Measurements from ENCODE around the gene SLC25A25.
"Not testable (repeated sequence)": the region's sequence is repeated elsewhere in the genome, so short reads cannot be mapped to it uniquely, and the experiment has no call there.

Gene SLC25A25

DNA sequence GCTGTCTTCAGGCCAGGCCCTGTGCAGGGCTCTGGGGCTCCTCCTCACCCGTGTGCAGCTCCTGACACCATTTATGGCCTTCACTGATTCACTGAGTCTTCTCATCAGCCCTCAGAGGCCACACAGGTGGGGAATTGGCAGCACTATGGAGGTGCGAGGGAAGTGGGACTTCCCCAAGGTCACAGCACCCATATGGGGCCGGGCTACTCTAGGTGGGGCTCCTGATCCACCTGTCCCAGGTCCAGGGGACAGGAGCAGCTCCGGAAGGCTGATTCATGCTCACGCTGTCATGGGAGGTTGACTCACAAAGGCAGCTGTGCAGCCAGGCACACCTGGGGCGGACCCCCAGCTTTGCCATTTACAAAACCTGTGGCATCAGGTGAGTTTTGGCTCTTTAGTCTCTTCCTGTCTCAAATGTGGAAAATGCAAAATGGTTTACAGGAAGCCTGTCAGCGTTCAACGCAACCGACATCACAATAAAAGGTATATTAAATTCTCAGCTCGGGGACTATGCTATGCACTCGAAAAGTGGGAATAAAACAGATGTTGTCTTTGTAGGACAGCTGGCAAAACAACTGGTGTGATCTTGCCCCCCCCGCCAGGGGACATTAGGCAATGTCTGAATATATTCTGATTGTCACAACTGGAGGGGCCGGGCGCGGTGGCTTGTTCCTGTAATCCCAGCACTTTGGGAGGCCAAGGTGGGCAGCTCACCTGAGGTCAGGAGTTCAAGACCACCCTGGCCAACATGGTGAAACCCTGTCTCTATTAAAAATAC lies 15.9 kb upstream of the SLC25A25 start:
- no peak for DNase-seq (ENCODE audit: low read depth in 2 of 2)

DNA sequence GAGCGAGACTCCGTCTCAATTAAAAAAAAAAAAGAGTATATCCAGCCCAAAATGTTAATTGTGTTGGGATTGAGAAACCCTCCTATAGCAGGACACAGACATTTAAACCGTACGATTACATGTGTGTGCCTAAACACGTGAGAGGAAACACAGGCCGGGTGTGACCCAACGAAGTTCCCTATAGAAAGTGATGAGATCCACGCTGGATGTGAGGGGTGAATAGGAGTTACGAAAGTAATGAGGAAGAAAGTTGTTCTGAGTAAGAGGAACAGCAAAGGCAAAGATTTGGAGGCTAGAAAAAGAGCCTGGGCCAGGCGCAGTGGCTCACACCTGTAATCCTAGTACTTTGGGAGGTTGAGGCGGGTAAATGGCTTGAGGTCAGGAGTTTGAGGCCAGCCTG lies 14.5 kb upstream of the SLC25A25 start:
- no peak for DNase-seq (ENCODE audit: low read depth in 2 of 2)

DNA sequence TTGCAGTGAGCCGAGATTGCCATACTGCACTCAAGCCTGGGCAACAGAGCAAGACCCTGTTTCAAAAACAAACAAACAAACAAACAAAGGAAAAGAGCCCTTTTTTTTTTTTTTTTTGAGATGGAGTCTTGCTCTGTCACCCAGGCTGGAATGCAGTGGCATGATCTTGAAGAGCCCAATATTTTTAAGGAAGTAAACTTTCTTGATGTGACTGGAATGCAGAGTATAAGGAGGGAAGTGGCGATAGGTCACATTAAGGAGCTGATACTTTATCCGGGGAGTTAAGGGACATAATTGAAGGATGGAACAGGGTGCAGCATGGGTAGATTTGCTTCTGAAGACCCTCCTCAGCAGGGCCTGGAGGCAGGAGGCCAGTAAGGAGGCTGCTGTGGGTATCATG lies 13.9 kb upstream of the SLC25A25 start:
- DNase-seq (ENCODE audit: low read depth in 2 of 2), result no peak

DNA sequence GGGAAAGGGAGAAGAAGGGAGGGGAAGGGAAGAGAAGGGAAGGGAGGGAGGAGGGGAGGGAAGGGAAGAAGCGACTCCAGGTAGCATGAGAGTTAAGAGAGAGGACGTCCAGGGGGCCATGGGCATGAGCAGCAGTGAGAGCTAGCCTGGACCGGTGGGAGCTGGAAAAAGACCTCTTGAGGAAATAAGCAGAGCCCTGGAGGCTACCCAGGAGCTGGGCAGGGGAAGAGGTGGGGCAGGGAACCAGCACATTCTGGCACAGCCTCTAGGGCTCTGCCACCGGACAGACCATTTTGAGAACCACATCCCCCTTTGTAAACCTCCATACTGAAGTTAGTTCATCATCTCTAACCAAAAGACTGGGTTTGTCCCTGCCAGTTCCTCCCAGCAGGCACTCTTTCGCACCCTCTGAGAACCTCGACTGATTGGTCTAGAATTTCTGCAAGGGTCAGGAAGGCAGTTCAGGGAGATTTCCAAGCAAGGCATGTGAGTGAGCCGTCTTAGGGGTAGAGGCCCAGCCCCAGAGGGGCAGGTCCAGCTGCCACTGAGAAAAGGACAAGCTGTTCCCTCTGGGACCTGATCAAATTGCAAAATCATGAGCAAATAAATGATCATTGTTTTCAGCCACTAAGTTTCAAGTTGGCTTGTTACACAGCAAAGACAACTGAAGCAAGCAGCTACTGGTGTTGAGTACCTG lies 12.5 kb upstream of the SLC25A25 start:
- DNase-seq (ENCODE audit: low read depth in 2 of 2), result no peak

DNA sequence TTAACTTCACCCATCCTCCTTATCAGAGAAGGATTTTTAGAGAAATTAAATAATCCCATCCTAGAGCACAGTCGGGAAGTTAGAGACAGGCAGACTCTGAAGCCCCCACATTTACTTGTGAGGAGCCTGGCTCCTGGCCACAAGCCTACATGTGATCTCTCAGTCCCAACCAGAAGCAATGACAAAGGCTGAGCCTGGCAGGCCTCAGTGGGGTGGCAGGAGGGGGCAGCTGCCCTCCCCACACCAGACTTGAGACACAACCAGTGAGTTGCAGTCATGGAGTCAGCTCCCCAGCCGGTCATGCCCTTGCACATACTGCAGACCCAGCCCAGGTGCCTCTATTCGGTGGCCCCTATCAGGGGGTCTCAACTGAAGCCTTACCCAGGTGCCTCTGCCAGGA lies 11.9 kb upstream of the SLC25A25 start:
- no peak for DNase-seq (ENCODE audit: low read depth in 2 of 2)

DNA sequence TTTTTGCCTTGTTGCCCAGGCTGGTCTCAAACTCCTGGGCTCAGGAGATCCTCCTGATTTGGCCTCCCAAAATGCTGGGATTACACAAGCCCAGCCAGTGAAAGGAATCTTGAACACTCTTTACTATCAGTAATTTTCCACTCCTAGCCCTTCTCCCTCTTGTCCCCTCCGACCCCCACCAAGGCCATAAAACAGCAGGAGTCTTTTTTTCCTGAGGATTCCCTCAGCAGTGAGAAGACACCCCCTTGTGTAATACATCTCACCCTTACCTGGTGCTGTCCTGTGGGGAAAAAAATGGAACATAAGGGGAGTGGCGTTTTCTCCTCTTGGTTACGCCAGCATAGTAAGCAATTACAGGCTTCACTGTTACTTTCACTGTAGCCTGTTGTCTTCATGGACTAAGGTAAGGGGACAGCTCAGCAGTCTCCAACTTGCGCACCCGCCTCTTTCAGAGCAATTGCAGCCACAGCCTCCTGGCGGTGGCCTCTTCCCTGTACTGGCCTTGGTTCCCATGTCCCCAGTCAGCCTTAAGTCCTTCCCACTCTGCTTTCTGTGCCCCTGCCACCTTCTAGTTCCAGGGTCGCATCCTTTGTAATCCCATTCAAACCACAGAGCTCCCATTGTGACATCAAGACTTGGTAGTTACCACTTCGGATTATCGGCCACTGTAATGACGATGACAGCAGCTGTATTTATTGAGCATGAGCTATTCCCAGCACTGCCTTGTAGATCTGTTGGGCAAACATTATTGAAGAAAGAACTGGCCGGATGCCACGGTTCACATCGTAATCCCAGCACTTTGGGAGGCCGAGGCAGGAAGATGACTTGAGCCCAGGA lies 10.9 kb upstream of the SLC25A25 start:
- no peak for DNase-seq (ENCODE audit: low read depth in 2 of 2)

DNA sequence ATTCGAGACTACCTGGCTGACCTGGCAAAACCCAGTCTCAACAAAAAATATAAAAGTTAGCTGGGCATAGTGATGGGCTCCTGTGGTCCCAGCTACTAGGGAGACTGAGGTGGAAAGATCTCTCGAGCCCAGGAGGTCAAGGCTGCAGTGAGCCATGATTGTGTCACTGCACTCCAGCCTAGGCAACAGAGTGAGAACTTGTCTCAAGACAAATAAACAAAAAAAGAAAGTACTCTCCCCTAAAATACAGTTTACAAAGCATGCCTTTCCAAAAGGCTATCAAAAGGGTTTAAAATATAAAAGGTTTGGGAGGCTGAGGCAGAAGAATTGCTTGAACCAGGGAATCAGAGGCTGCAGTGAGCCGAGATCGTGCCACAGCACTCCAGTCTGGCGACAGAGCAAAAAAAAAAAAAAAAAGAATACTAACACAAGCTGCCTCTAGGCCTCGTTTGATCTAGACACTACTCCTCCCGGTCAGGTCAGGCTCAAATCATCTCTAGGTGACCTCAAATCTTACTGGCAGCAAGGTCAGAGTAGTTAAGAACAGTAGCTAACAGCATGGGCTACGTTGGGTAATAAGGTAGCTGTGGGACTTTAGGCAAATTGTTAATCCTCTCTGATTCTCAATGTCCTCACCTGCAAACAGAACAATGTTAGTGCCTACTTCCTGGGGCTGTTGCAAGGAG lies 10.2 kb upstream of the SLC25A25 start:
- no peak for DNase-seq (ENCODE audit: low read depth in 2 of 2)

DNA sequence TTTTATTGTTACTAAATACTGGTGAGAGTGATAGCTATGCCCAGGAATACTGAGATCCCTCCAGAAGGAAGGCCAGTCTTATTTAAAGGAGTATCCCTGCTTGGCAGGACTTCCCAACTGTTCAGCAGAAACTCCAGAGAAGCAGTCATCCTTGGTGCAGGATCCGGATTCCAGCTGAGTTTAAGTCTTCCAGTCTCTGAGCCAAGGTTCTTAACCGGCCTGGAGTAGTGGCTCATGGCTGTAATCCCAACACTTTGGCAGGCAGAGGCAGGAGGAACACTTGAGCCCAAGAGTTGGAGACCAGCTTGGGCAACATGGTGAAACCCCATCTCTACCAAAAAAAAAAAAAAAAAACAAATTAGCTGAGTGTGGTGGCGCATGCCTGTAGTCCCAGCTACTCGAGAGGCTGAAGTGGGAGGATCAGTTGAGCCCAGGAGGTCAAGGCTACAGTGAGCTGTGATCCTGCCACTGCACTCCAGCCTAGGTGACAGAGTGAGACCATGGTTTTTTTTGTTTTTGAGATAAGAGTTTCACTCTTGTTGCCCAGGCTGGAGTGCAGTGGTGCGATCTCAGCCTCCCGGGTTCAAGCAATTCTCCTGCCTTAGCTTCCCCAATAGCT lies 8.6 kb upstream of the SLC25A25 start:
- DNase-seq (ENCODE audit: low read depth in 2 of 2), result no peak

DNA sequence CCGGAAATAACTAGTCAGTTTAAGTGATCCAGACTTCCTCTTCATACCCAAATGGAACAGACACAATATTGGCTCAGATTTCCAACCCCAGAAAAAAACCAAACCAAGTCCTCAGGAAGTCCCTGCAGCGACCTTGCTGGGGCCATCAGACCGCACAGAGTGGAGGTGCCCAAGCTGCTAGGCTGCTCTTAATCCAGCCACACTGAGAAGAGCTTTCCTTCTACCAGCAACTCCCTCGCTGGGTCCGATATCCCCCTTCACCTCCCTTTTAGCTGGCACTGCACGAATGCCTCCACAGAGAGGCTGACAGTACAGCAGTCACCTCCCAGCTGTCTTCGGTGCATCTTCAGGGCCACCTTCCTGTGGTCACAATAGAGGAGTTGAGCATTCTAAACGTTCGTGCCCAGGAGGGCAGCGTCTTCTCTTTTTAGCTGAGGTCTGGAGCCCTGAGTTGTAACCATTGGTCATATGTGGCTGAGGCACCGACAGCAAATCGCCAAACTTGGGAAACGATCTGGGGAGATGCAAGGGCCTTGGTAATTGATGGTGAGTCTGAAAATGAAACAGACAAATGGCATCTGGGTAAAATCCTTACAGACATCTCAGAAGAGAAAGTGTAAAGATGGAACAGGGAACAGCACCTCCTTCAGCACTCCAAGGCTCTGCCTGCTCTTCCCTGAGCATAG lies 6.6 kb upstream of the SLC25A25 start:
- DNase-seq (ENCODE audit: low read depth in 2 of 2), result no peak

DNA sequence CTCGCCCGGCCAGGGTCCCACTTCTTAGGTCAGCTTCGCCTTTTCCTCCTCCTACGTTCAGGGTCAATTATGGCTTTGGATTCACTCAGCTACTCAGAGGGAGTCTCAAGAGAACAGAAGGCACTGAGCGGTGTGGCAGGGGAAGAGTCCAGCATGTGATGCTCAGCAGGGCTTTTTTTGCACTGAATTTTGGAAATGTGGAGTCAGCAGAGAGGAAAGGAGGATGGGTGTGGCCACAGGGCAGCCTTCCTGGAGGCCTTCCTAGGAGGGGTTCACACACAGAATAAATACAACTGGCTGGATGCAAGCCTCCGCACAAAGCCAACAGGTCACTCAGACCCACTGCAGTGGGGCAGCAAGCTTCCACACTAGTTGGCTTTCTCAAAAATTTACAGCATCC lies 5.8 kb upstream of the SLC25A25 start:
- no peak for DNase-seq (ENCODE audit: low read depth in 2 of 2)

DNA sequence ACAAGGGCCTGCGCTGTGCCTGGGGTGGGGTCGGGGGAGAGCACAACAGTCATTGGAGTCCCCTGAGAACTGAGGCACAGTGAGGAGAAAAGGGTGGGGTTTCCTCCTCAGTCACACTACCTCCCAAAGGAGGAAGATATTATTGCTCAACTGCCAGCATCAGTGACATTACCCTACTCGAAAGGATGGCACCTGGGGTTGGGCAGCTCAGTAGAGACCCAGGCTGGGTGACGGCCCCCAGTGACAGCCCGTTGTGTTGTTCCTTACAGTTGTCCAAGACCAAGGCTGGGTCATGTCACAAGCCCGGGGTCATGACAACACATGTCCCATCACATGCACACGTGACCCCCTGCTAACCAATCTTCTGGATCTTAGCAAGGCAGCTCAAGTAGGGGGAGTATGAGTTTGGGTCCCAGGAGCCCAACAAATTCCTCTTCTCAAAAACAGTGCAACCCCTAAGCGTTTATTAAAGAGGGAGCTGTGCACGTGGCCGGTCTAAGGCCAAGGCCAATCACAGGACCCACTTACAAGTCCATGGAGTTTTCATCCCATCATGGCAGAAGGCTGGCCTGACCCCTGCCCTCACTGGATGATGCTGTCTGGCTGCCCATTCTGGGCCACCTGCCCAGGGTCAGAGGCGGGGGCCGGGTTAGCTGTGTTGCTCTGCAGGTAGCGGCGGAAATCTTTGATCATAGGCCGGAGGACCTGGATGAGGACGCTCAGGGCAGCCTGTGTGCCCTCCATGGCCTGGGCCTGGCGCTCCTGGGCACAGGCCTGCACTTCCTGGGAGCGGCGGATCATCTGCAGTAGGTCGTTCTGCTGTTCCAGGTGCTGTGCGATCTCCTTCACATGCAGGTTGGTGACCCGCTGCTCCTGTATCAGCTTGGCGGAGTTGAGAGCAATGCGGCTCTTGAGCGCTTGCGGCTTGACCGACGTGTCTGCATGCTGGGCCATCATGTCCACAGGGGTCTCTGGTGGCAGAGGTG lies 4.9 kb upstream of the SLC25A25 start:
- no peak for DNase-seq (ENCODE audit: low read depth in 2 of 2)

DNA sequence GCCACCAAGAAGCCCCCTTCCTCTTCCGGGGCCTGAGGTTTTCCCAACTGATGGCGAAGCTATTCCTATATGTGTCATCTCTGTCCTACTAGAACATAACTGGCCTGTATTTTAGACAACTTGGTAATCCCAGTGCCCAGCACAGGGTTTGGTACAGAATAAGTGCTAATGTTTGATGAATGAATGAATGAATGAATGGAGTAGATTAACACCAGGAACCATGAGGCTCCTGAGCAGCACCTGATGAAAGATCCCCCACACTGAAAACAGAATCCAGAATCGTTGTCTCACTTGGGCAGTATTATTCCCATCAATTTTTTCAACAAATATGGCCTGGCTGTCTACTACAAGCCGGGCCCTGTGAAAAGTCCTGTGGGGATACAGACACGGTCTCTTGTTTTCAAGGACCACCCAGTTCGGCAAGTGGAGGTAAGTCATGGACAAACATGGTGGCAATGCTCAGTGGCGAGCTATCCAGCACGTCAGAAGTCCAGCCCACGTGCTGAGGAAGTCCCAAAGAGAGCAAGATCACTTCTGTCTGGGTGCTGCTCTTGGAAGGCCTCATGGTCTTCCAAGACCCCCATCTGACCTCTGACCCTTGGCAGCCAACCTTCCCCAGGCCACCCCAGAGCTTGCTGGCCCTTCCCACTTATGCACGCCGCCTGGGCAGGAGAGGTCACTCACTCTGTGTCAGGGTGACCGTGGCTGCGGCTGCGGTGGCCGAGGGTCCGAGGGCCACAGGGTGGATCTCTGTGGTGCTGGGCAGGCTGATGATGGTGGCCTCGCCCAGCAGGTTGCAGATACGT lies 1.9 kb upstream of the SLC25A25 start:
- DNase-seq (ENCODE audit: low read depth in 2 of 2), result no peak

DNA sequence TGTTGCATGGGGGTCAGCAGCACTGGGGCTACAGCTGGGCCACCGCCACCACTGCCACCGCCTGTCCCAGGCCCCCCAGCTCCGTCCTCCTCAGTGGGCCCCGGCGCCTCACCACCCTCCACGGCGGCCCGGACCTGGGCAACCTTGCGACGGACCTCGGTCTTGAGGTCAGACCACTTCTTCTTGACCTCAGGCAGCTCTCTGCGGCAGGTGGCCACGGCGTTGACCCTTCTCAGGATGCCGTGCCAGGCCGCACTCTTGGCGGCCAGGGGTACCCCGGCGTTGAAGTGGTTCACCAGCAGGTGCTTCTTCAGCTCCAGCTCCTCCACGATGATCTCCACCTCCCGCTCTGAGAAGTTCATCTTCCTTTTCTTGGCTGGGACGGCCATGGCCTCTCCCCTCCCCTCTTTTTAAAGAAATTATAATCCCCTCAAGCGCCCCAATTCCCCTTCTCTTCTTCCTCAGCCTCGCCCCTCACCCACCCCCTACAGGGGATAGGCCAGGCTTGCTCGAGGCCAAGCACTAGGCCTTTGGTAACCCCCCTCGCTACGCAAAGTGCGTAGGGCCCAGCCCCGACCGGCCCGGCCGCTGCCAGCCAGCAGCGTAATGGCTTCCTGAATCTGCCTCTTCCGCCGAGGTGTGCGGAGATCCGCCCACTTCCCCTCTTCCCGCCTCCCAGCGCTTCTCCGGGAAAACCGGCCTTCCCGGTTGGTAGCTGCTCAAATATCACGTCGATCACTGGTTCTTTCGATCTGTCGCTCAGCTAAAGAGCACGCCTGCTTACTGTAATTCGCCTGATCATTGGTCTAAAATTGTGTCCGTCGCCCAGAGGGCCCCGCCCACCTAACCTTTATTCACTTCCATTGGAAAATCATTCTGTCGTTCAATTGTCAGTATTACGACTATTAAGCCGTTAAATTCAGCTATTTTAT lies 1.1 kb upstream of the SLC25A25 start, which contains the start of gene NAIF1:
Gene NAIF1, minus strand, starts transcription at position 608 of the 932 bp plus-strand sequence. Its CDS starts 219 bp downstream, at position 389.
- DNase-seq (ENCODE audit: low read depth in 2 of 2), result peak; percentile 94

DNA sequence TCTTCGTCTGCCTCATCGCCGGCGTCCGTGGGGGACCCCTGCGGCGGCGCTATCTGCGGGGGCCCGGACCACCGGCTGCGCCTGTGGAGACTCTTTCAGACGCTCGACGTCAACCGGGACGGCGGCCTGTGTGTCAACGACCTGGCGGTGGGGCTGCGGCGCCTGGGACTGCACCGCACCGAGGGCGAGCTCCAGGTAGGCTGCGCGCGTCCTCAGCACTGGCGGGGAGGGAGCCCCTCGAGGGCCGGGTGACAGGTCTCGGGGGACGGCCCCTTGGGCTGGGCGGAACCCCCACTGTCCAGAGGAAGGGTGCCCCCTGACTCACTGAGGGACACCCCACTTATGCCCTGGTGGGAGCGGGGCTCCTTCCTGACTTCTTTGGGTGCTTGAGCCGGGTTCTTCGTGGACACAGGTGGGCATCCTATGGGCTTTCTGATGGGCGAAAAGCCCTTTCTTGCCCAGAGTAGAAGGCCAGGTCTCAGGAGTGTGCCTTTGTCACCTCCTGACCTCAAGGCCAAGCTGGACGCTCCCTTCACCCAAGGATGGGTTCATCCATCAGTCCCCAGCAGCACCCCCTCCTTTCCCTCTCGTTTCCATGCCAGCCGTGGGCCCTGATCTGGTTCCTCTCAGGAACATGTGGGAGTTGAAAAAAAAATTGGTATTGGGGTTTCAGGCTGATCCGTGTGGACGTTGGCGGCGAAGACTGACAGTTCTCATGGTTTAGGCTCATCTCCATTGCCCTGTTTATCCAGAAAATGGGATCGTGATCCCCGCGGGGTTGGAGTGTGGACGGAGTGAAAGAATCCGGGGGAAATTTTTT lies 564 bp downstream of the SLC25A25 start:
- DNase-seq (ENCODE audit: low read depth in 2 of 2), result no peak

DNA sequence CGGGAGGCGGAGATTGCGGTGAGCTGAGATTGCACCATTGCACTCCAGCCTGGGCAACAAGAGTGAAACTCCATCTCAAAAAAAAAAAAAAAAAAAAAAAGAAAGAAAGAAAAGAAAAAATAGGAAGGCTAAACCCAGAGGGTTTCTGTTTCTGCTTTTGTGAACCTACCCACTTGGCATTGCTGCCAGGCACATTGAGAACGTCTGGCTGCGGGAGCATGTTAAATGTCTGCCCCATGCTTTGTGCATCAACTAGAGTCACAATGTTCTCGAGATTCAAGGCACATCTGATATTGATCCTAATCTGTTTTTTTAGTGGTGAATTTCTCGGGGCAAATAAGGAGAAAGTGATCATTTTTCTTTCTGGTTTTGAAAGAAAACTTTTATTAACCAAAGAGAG lies 2.8 kb downstream of the SLC25A25 start:
- no peak for DNase-seq (ENCODE audit: low read depth in 2 of 2)

DNA sequence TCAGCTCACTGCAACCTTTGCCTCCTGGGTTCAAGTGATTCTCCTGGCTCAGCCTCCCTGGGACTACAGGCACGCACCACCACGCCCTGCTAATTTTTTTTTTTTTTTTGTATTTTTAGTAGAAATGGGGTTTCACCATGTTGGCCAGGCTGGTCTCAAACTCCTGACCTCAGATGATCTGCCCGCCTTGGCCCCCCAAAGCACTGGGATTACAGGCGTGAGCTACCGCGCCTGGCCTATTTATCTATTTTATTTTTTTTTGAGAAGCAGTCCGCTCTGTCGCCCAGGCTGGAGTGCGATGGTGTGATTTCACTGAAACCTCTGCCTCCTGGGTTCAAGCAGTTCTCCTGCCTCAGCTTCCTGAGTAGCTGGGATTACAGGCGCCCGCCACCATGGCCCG lies 3.4 kb downstream of the SLC25A25 start:
- not testable (repeated sequence) for DNase-seq (ENCODE audit: low read depth in 2 of 2)

Data from stimulated activated CD8-positive, alpha-beta memory T cell treated with anti-CD3 and anti-CD28 coated beads, Interleukin-7, amount 100 ng/mL, for 4 hours (primary cell).